Measurements from ENCODE around the gene RDM1.

DNA sequence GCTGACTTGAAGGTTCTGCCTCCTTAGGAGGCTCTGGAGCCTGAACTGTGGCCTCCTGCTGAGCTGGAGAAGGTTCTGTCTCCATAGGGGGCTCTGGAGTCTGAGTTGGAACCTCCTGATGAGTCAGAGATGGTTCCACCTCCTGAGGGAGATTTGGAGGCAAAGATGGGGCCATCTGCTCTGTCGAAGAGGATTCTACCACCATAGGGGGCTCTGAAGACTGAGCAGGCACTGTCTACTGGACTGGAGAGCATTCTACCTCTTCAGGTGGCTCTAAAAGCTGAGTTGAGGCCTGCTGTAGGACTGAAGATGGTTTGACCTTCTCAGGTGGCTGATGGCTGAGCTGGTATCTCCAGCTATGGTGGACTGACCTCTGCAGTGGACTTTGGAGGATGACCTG, 16.2 kb downstream of the RDM1 start:
- TF ChIP-seq GATA3 (IDR thresholded peaks at IDR 0.05; ENCODE audit: low read depth, low read length) (no peak), GATA2 (IDR thresholded peaks at IDR 0.05; ENCODE audit: low read depth, low read length) (no peak)

Measured in SH-SY5Y (cell line).